HEK293 (cell line): ENCODE results near the gene AFDN.

ENCODE experiments used
- BCL11A ChIP-seq: fragments of 450-650 bp; formaldehyde crosslinking; IDR thresholded peaks from 2 replicates; pipeline ENCODE4 v1.5.1; 2016; ENCODE audit warnings: low read depth, missing biosample characterization, missing genetic modification characterization
- FEZF1 ChIP-seq: fragments of 450-650 bp; formaldehyde crosslinking; IDR thresholded peaks from 2 replicates; pipeline ENCODE4 v1.5.1; 2016; ENCODE audit warnings: missing biosample characterization, missing genetic modification characterization
- GLIS1 ChIP-seq: fragments of 450-650 bp; formaldehyde crosslinking; IDR thresholded peaks from 2 replicates; pipeline ENCODE4 v1.5.1; 2016; ENCODE audit warnings: missing biosample characterization, missing genetic modification characterization
- IKZF3 ChIP-seq: fragments of 450-650 bp; IDR thresholded peaks from 2 replicates; pipeline ENCODE4 v1.5.0; 2018; ENCODE audit warnings: missing biosample characterization, mild to moderate bottlenecking, missing genetic modification characterization, moderate library complexity
- KLF1 ChIP-seq: fragments of 450-650 bp; formaldehyde crosslinking; IDR thresholded peaks from 2 replicates; pipeline ENCODE4 v1.5.1; 2016; ENCODE audit warnings: missing biosample characterization, missing genetic modification characterization
- KLF10 ChIP-seq: fragments of 450-650 bp; IDR thresholded peaks from 2 replicates; pipeline ENCODE4 v1.5.1; 2018; ENCODE audit warnings: missing biosample characterization, mild to moderate bottlenecking, missing genetic modification characterization
- KLF9 ChIP-seq: fragments of 450-650 bp; formaldehyde crosslinking; IDR thresholded peaks from 2 replicates; pipeline ENCODE4 v1.5.1; 2016; ENCODE audit warnings: missing biosample characterization, missing genetic modification characterization, low read depth
- MEIS1 ChIP-seq: sonication (generic); formaldehyde crosslinking; IDR thresholded peaks from 2 replicates; pipeline ENCODE4 v1.8.1; 2022; ENCODE audit warnings: missing genetic modification reagents, mild to moderate bottlenecking, borderline replicate concordance
- MYNN ChIP-seq: fragments of 450-650 bp; formaldehyde crosslinking; IDR thresholded peaks from 2 replicates; pipeline ENCODE4 v1.5.1; 2016; ENCODE audit warnings: missing biosample characterization, missing genetic modification characterization, borderline replicate concordance
- SP3 ChIP-seq: fragments of 450-650 bp; formaldehyde crosslinking; IDR thresholded peaks from 2 replicates; pipeline ENCODE4 v1.5.1; 2016; ENCODE audit warnings: missing biosample characterization, missing genetic modification characterization
- YY2 ChIP-seq: fragments of 450-650 bp; formaldehyde crosslinking; IDR thresholded peaks from 2 replicates; pipeline ENCODE4 v1.5.1; 2016; ENCODE audit warnings: missing biosample characterization, missing genetic modification characterization
- ZBTB21 ChIP-seq: fragments of 450-650 bp; formaldehyde crosslinking; IDR thresholded peaks from 2 replicates; pipeline ENCODE4 v1.5.1; 2017; ENCODE audit warnings: missing biosample characterization, missing genetic modification characterization
- ZBTB8A ChIP-seq: fragments of 450-650 bp; formaldehyde crosslinking; IDR thresholded peaks from 2 replicates; pipeline ENCODE4 v1.5.1; 2016; ENCODE audit warnings: missing biosample characterization, missing genetic modification characterization
- ZFP69B ChIP-seq: fragments of 450-650 bp; formaldehyde crosslinking; IDR thresholded peaks from 2 replicates; pipeline ENCODE4 v1.5.1; 2016; ENCODE audit warnings: missing biosample characterization, missing genetic modification characterization
- ZNF114 ChIP-seq: fragments of 450-650 bp; formaldehyde crosslinking; IDR thresholded peaks from 2 replicates; pipeline ENCODE4 v1.5.0; 2017; ENCODE audit warnings: missing biosample characterization, missing genetic modification characterization
- ZNF121 ChIP-seq: fragments of 450-650 bp; formaldehyde crosslinking; IDR thresholded peaks from 2 replicates; pipeline ENCODE4 v1.5.1; 2016; ENCODE audit warnings: missing biosample characterization, missing genetic modification characterization
- ZNF155 ChIP-seq: fragments of 450-650 bp; formaldehyde crosslinking; IDR thresholded peaks from 2 replicates; pipeline ENCODE4 v1.5.1; 2016; ENCODE audit warnings: missing biosample characterization, missing genetic modification characterization
- ZNF16 ChIP-seq: fragments of 450-650 bp; formaldehyde crosslinking; IDR thresholded peaks from 2 replicates; pipeline ENCODE4 v1.5.1; 2016; ENCODE audit warnings: low read depth, missing biosample characterization, missing genetic modification characterization
- ZNF169 ChIP-seq: fragments of 450-650 bp; formaldehyde crosslinking; IDR thresholded peaks from 2 replicates; pipeline ENCODE4 v1.5.1; 2016; ENCODE audit warnings: missing biosample characterization, missing genetic modification characterization
- ZNF174 ChIP-seq: fragments of 450-650 bp; formaldehyde crosslinking; IDR thresholded peaks from 2 replicates; pipeline ENCODE4 v1.5.0; 2017; ENCODE audit warnings: missing biosample characterization, mild to moderate bottlenecking, missing genetic modification characterization
- ZNF19 ChIP-seq: fragments of 450-650 bp; formaldehyde crosslinking; IDR thresholded peaks from 2 replicates; pipeline ENCODE4; 2016; ENCODE audit warnings: missing biosample characterization, missing genetic modification characterization, low read depth
- ZNF211 ChIP-seq: fragments of 450-650 bp; formaldehyde crosslinking; IDR thresholded peaks from 2 replicates; pipeline ENCODE4 v1.5.1; 2016; ENCODE audit warnings: low read depth, missing biosample characterization, missing genetic modification characterization
- ZNF239 ChIP-seq: fragments of 450-650 bp; formaldehyde crosslinking; IDR thresholded peaks from 2 replicates; pipeline ENCODE4 v1.5.1; 2016; ENCODE audit warnings: missing biosample characterization, missing genetic modification characterization
- ZNF274 ChIP-seq, 2 experiments: fragments of 200-500 bp in 1 of 2; fragments of 450-650 bp in 1 of 2; sonication (Bioruptor generic) in 1 of 2; formaldehyde crosslinking in 1 of 2; IDR thresholded peaks; 2 replicates each; pipeline versions ENCODE4 v1.5.1 to v1.6.1; 2014 to 2016; ENCODE audit warnings: borderline replicate concordance in 1 of 2, inconsistent platforms in 1 of 2, low read length in 1 of 2, missing biosample characterization in 1 of 2, missing genetic modification characterization in 1 of 2
- ZNF292 ChIP-seq: fragments of 450-650 bp; formaldehyde crosslinking; IDR thresholded peaks from 2 replicates; pipeline ENCODE4 v1.5.1; 2016; ENCODE audit warnings: low read depth, missing biosample characterization, missing genetic modification characterization, borderline replicate concordance
- ZNF416 ChIP-seq: fragments of 450-650 bp; formaldehyde crosslinking; IDR thresholded peaks from 2 replicates; pipeline ENCODE4 v1.5.1; 2016; ENCODE audit warnings: missing biosample characterization, missing genetic modification characterization
- ZNF426 ChIP-seq: fragments of 450-650 bp; formaldehyde crosslinking; IDR thresholded peaks from 2 replicates; pipeline ENCODE4 v1.5.1; 2017; ENCODE audit warnings: missing biosample characterization, missing genetic modification characterization, mild to moderate bottlenecking, inconsistent platforms, moderate library complexity
- ZNF433 ChIP-seq: fragments of 450-650 bp; formaldehyde crosslinking; IDR thresholded peaks from 2 replicates; pipeline ENCODE4 v1.5.1; 2016; ENCODE audit warnings: missing biosample characterization, missing genetic modification characterization, low read depth
- ZNF48 ChIP-seq: fragments of 450-650 bp; formaldehyde crosslinking; IDR thresholded peaks from 2 replicates; pipeline ENCODE4 v1.5.1; 2016; ENCODE audit warnings: missing biosample characterization, missing genetic modification characterization
- ZNF555 ChIP-seq: fragments of 450-650 bp; formaldehyde crosslinking; conservative IDR thresholded peaks from 2 replicates; pipeline ENCODE4 v1.5.1; 2017; ENCODE audit warnings: missing biosample characterization, mild to moderate bottlenecking, missing genetic modification characterization, inconsistent platforms
- ZNF561 ChIP-seq: fragments of 450-650 bp; IDR thresholded peaks from 2 replicates; pipeline ENCODE4 v1.5.1; 2018; ENCODE audit warnings: missing biosample characterization, missing genetic modification characterization, borderline replicate concordance
- ZNF624 ChIP-seq: fragments of 450-650 bp; formaldehyde crosslinking; IDR thresholded peaks from 2 replicates; pipeline ENCODE4 v1.5.1; 2017; ENCODE audit warnings: missing biosample characterization, missing genetic modification characterization
- TF ChIP-seq, protein P1 (sequence below): IDR thresholded peaks from 2 replicates; pipeline ENCODE4 v1.6.1; 2011; ENCODE audit warnings: mild to moderate bottlenecking, low read depth, low read length, borderline replicate concordance
- TF ChIP-seq, protein P2 (sequence below): fragments of 450-650 bp; formaldehyde crosslinking; IDR thresholded peaks from 2 replicates; pipeline ENCODE4 v1.5.1; 2016; ENCODE audit warnings: missing biosample characterization, missing genetic modification characterization
- TF ChIP-seq, protein P3 (sequence below): fragments of 450-650 bp; formaldehyde crosslinking; IDR thresholded peaks from 2 replicates; pipeline ENCODE4 v1.5.1; 2016; ENCODE audit warnings: missing biosample characterization, missing genetic modification characterization

AFDN gene

DNA sequence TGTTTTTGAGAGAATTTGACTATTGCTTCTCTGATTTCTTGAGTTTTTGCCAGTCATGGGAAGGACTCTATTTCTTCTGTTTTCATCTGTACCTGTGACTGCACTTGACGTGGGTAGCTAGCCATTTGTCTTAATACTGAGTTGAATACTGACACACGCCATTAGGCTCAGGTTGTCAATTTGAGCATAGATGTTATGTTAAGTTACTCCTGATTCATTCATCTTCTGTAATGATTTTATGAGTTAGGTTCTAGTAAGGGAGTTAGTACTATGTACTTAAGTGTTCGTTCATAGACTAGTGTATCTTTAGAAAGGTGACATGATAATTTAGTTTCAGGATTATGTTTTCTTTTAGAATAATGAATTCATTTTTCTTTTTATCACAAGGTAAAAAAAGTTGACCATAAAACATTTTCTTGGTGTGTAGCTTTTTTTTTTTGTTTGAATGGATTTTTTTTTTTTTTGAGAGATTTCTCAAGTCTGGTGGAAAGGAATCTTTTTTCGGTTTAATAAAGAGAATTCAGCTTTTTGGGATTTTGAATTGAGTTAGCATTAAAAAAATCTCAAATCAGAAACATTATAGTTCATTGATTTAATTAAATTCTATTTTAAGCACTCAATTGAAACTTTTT lies 1.7 kb downstream of the AFDN start (continued):
- TF ChIP-seq ZNF274 (IDR thresholded peaks at IDR 0.05; ENCODE audit: low read length) (no peak), ZNF274 (tag by site-specific recombination; IDR thresholded peaks at IDR 0.05; ENCODE audit: borderline replicate concordance) (no peak), ZNF292 (tag by site-specific recombination) (no peak), ZNF121 (no peak), MEIS1 (CRISPR knock-in tag) (0 out of 2 replicates have a peak, but pooled peaks have one; percentile 44), ZNF19 (tag by site-specific recombination) (no peak), KLF10 (tag by site-specific recombination) (0 out of 2 replicates have a peak, but pooled peaks have one; percentile 2), BCL11A (tag by site-specific recombination) (no peak), ZNF561 (tag by site-specific recombination) (no peak), SP3 (tag by site-specific recombination) (no peak), MYNN (tag by site-specific recombination) (no peak), ZBTB8A (tag by site-specific recombination) (no peak), ZNF433 (no peak), ZNF174 (tag by site-specific recombination) (no peak), FEZF1 (peak; percentile 48; the same call in 1 of the 2 replicates), IKZF3 (tag by site-specific recombination) (peak; percentile 26; the same call in 1 of the 2 replicates), ZNF48 (tag by site-specific recombination) (no peak), ZFP69B (tag by site-specific recombination) (no peak), ZBTB21 (tag by site-specific recombination) (no peak), ZNF239 (tag by site-specific recombination) (no peak), ZNF155 (no peak), ZNF416 (tag by site-specific recombination) (no peak), GLIS1 (tag by site-specific recombination) (no peak), KLF9 (tag by site-specific recombination) (no peak), ZNF211 (tag by site-specific recombination) (no peak), ZNF555 (tag by site-specific recombination) (no peak), ZNF426 (no peak), ZNF169 (tag by site-specific recombination) (no peak), KLF1 (tag by site-specific recombination) (no peak), ZNF624 (tag by site-specific recombination) (no peak), ZNF16 (tag by site-specific recombination) (no peak), ZNF114 (tag by site-specific recombination) (no peak), YY2 (tag by site-specific recombination) (no peak)
- TF ChIP-seq, protein P1, sequence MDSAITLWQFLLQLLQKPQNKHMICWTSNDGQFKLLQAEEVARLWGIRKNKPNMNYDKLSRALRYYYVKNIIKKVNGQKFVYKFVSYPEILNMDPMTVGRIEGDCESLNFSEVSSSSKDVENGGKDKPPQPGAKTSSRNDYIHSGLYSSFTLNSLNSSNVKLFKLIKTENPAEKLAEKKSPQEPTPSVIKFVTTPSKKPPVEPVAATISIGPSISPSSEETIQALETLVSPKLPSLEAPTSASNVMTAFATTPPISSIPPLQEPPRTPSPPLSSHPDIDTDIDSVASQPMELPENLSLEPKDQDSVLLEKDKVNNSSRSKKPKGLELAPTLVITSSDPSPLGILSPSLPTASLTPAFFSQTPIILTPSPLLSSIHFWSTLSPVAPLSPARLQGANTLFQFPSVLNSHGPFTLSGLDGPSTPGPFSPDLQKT = no peak
- TF ChIP-seq, protein P2, sequence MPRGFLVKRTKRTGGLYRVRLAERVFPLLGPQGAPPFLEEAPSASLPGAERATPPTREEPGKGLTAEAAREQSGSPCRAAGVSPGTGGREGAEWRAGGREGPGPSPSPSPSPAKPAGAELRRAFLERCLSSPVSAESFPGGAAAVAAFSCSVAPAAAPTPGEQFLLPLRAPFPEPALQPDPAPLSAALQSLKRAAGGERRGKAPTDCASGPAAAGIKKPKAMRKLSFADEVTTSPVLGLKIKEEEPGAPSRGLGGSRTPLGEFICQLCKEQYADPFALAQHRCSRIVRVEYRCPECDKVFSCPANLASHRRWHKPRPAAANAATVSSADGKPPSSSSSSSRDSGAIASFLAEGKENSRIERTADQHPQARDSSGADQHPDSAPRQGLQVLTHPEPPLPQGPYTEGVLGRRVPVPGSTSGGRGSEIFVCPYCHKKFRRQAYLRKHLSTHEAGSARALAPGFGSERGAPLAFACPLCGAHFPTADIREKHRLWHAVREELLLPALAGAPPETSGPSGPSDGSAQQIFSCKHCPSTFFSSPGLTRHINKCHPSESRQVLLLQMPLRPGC (tag by site-specific recombination) = peak; percentile 63
- TF ChIP-seq, protein P3, sequence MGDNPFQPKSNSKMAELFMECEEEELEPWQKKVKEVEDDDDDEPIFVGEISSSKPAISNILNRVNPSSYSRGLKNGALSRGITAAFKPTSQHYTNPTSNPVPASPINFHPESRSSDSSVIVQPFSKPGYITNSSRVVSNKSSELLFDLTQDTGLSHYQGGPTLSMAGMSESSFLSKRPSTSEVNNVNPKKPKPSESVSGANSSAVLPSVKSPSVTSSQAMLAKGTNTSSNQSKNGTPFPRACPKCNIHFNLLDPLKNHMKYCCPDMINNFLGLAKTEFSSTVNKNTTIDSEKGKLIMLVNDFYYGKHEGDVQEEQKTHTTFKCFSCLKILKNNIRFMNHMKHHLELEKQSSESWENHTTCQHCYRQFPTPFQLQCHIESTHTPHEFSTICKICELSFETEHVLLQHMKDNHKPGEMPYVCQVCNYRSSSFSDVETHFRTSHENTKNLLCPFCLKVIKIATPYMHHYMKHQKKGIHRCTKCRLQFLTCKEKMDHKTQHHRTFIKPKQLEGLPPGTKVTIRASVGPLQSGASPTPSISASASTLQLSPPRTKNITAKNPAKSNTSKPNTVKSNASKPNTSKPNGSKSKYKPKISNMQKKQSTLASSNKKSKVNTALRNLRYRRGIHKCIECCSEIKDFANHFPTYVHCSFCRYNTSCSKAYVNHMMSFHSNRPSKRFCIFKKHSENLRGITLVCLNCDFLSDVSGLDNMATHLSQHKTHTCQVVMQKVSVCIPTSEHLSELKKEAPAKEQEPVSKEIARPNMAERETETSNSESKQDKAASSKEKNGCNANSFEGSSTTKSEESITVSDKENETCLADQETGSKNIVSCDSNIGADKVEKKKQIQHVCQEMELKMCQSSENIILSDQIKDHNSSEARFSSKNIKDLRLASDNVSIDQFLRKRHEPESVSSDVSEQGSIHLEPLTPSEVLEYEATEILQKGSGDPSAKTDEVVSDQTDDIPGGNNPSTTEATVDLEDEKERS (tag by site-specific recombination) = no peak
